SK-N-SH (cell line): Measurements from ENCODE around the gene EFHD2. TPM values are rescaled to one million over a fixed set of nuclear protein-coding genes. Genes with fewer than 3 reads are reported as not detected.
"Not testable (repeated sequence)": the region's sequence is repeated elsewhere in the genome, so short reads cannot be mapped to it uniquely, and the experiment has no call there.

Experiments used
- CTCF ChIA-PET: fragments of 300-600, 350-600 bp; formaldehyde crosslinking; extraction: SDS; loops from one replicate; lab custom pipeline; 2021; lab: Yijun Ruan, JAX
- POLR2A ChIA-PET: fragments of 350-600 bp; sonication (Branson Sonifier 250); formaldehyde crosslinking; extraction: SDS; loops from one replicate; lab custom pipeline; 2020; ENCODE audit warnings: antibody characterized with exemption, inconsistent platforms; lab: Yijun Ruan, JAX
- DNase-seq: peaks from one replicate; pipeline ENCODE4 v3.0.0; 2012
- H2AFZ ChIP-seq: fragments of 200-600 bp; sonication (generic); 2 replicates; pipeline ENCODE4 v1.8.1; 2016; ENCODE audit warnings: antibody characterized with exemption, mild to moderate bottlenecking, low read depth
- H3F3A ChIP-seq: fragments of 200-600 bp; sonication (generic); replicated peaks from 2 replicates; pipeline ENCODE3; 2016; ENCODE audit warnings: antibody characterized with exemption, mild to moderate bottlenecking; ENCODE audit not compliant: insufficient read depth
- H3K27ac ChIP-seq, 2 experiments: fragments of 200-500 bp in 1 of 2; fragments of 200-600 bp in 1 of 2; sonication (Bioruptor generic) in 1 of 2; sonication (generic), shearing (Covaris generic) in 1 of 2; 2 replicates each; pipeline versions ENCODE4 v1.5.1 to v1.6.1; 2014 to 2016; ENCODE audit warnings: low read depth in 2 of 2, inconsistent platforms in 1 of 2, low read length in 1 of 2, mild to moderate bottlenecking in 1 of 2, mixed read lengths in 1 of 2
- H3K27me3 ChIP-seq: fragments of 200-600 bp; sonication (generic), shearing (Covaris generic); 2 replicates; pipeline ENCODE4 v1.6.1; 2016; ENCODE audit warnings: mixed run types; ENCODE audit not compliant: insufficient read depth
- H3K36me3 ChIP-seq, 2 experiments: fragments of 200-500 bp in 1 of 2; fragments of 200-600 bp in 1 of 2; sonication (Bioruptor generic) in 1 of 2; sonication (generic) in 1 of 2; replicated peaks in 1 of 2; 2 replicates each; pipeline versions ENCODE3 to v1.5.1; 2014 to 2016; ENCODE audit warnings: low read length in 1 of 2, mild to moderate bottlenecking in 1 of 2; ENCODE audit not compliant: insufficient read depth in 2 of 2, control insufficient read depth in 1 of 2
- H3K4me1 ChIP-seq, 2 experiments: fragments of 200-500 bp in 1 of 2; fragments of 200-600 bp in 1 of 2; sonication (Bioruptor generic) in 1 of 2; sonication (generic), shearing (Covaris generic) in 1 of 2; 2 replicates each; pipeline versions ENCODE4 v1.5.1 to v1.6.1; 2014 to 2016; ENCODE audit warnings: low read depth in 1 of 2, low read length in 1 of 2, mixed run types in 1 of 2; ENCODE audit not compliant: insufficient read depth in 2 of 2, control insufficient read depth in 1 of 2
- H3K4me2 ChIP-seq: fragments of 200-600 bp; sonication (generic), shearing (Covaris generic); 2 replicates; pipeline ENCODE4 v1.6.1; 2017; ENCODE audit warnings: mixed run types
- H3K4me3 ChIP-seq, 2 experiments: fragments of 200-500 bp in 1 of 2; fragments of 200-600 bp in 1 of 2; sonication (Bioruptor generic) in 1 of 2; sonication (generic), shearing (Covaris generic) in 1 of 2; 2 replicates each; pipeline versions ENCODE4 v1.5.1 to v1.8.1; 2014 to 2016; ENCODE audit warnings: low read depth in 2 of 2, inconsistent platforms in 1 of 2, low read length in 1 of 2, mild to moderate bottlenecking in 1 of 2, mixed read lengths in 1 of 2, moderate library complexity in 1 of 2
- H3K79me2 ChIP-seq: fragments of 200-600 bp; sonication (generic); 2 replicates; pipeline ENCODE4 v1.8.1; 2017; ENCODE audit warnings: mild to moderate bottlenecking; ENCODE audit not compliant: insufficient read depth
- H3K9ac ChIP-seq: fragments of 200-600 bp; sonication (generic); 2 replicates; pipeline ENCODE4 v1.6.1; 2017; ENCODE audit warnings: mixed run types
- H3K9me2 ChIP-seq: fragments of 200-600 bp; sonication (generic); 2 replicates; pipeline ENCODE4 v1.6.1; 2017; ENCODE audit warnings: mixed run types
- H3K9me3 ChIP-seq: fragments of 200-600 bp; sonication (generic); 2 replicates; pipeline ENCODE4 v1.6.1; 2017; ENCODE audit warnings: mixed run types, mild to moderate bottlenecking, moderate library complexity
- H4K20me1 ChIP-seq: fragments of 200-600 bp; sonication (generic); 2 replicates; pipeline ENCODE4 v1.6.1; 2017; ENCODE audit warnings: mild to moderate bottlenecking, mixed run types; ENCODE audit not compliant: insufficient read depth
- MEF2A ChIP-seq: IDR thresholded peaks from 2 replicates; pipeline ENCODE4 v1.4.0; 2012; ENCODE audit warnings: low read depth, borderline replicate concordance
- WGBS: methylation state at CpG from one replicate; pipeline ENCODE4 v1.1.6; 2017; ENCODE audit warnings: low lambda C conversion rate; 5-methylcytosine and 5-hydroxymethylcytosine counted together
- polyA plus RNA-seq, 3 experiments: library from polyadenylated mRNA; depleted of rRNA; stranded (reverse); fragments of >200 nt; gene quantifications; 2 replicates each; pipeline ENCODE4 v1.2.3, GENCODE V29; 2012

EFHD2 gene
- polyA plus RNA-seq, 1 of the 3 experiments (the other 2 are of a cell fraction), result 59.8 TPM

DNA sequence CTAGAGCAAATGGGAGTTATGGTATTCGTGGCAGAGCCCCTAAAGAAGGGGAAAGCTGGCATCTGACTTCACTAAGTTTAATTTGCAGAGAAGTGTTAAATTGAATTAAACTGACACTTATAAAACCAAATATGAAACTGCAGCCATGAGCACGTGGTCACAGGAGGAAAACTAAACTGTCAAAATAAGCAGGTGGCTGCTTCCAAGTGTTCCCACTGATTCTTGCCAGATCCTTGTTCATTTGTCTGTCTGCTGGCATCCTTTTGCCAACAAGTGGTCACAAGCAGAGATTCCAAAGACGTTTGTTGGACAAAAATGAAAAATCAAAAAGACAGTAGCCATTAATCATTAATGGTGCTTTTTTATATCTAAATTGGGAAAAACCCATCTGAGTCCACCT is 59.7 kb downstream of the EFHD2 start:
- H2AFZ ChIP-seq, result no peak overlapping the region
- H3K9me3 ChIP-seq, result no peaks in the 10 kb centered on the region
- H3K4me2 ChIP-seq, result no peak overlapping the region
- DNase-seq, result no peak
- H4K20me1 ChIP-seq, result no peaks in the 10 kb centered on the region
- H3F3A ChIP-seq, result no peaks in the 10 kb centered on the region
- no peaks in the 10 kb centered on the region for H3K36me3 ChIP-seq
- no peak for TF ChIP-seq MEF2A
- H3K27me3 ChIP-seq, result no peaks in the 10 kb centered on the region
- H3K9ac ChIP-seq, result no peak overlapping the region
- no peak overlapping the region for H3K27ac ChIP-seq
- no peaks in the 10 kb centered on the region for H3K9me2 ChIP-seq
- CTCF ChIA-PET, result interaction anchor here (1.1 kb wide), 1 partner anchor 31 kb away, joined by 3 read pairs; no protein-coding TSS in a partner anchor
- POLR2A ChIA-PET, result no interaction called here
- 30% methylated on average over 3 of the region's 3 CpGs for WGBS
- peaks cover 0 to 2% of the 10 kb centered on the region in 2 experiments; a peak in 1 of 4 replicates for H3K4me1 ChIP-seq
- no peaks in the 10 kb centered on the region for H3K79me2 ChIP-seq
- no peak overlapping the region for H3K4me3 ChIP-seq

- H3K9me3 ChIP-seq, H3K27ac ChIP-seq, H3F3A ChIP-seq, H3K79me2 ChIP-seq, H3K4me1 ChIP-seq, POLR2A ChIA-PET, H4K20me1 ChIP-seq, H3K4me2 ChIP-seq, H3K9ac ChIP-seq, H3K9me2 ChIP-seq, H3K27me3 ChIP-seq, DNase-seq, H3K36me3 ChIP-seq, H2AFZ ChIP-seq, H3K4me3 ChIP-seq: not testable (repeated sequence)
- CTCF ChIA-PET, result interaction anchor here (1.1 to 2.0 kb wide), 2 partner anchors 30 to 39 kb away, joined by 3 to 6 read pairs; no protein-coding TSS in a partner anchor
- WGBS, result 56% methylated on average over 3 of the region's 9 CpGs
Observed at GRCh38 chr1:15469821-15470448, 60.2 kb downstream of the EFHD2 start.

GRCh38 chr1:15471067-15471466 is 61.4 kb downstream of the EFHD2 start:
- H3K79me2 ChIP-seq, POLR2A ChIA-PET, H3K9ac ChIP-seq, H3K4me1 ChIP-seq, H2AFZ ChIP-seq, H3K27me3 ChIP-seq, DNase-seq, H3K4me3 ChIP-seq, H3K36me3 ChIP-seq, H3K27ac ChIP-seq, H3K9me3 ChIP-seq, H3K4me2 ChIP-seq, H3K9me2 ChIP-seq, H4K20me1 ChIP-seq, H3F3A ChIP-seq: not testable (repeated sequence)
- WGBS, result 88% methylated on average over 5 of the region's 5 CpGs
- CTCF ChIA-PET, result interaction anchor here (2.0 kb wide), 1 partner anchor 40 kb away, joined by 6 read pairs; no protein-coding TSS in a partner anchor

DNA sequence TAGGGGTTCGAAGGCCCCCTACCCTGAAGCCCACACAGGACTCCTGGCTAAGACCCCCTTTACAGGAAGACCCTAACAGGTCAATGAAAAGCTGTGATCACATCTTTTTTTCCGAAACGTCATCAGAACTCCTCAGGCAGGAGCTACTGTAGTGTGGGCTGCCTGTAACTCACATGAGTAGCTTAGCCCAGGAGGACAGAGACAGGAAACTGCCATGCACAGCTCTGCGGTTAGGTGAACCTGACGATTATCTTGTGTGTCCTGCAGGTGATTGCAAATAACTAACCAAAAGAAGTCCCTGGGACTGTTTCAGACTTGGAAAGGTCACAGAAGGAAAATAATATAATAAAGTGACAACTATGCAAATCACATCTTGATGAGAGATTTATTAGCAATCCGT is 62.0 kb downstream of the EFHD2 start:
- H3K27me3 ChIP-seq, POLR2A ChIA-PET, H3K27ac ChIP-seq, H3K79me2 ChIP-seq, H3K4me3 ChIP-seq, DNase-seq, H3K9ac ChIP-seq, H2AFZ ChIP-seq, H3F3A ChIP-seq, H3K4me2 ChIP-seq, H4K20me1 ChIP-seq, H3K9me2 ChIP-seq, H3K4me1 ChIP-seq, H3K9me3 ChIP-seq, H3K36me3 ChIP-seq: not testable (repeated sequence)
- CTCF ChIA-PET, result interaction anchor here (2.0 kb wide), 1 partner anchor 40 kb away, joined by 6 read pairs; no protein-coding TSS in a partner anchor
- WGBS, result 71% methylated on average over 4 of the region's 6 CpGs
